ENCODE measurements around the gene NTN1. TPM values are rescaled to one million over a fixed set of nuclear protein-coding genes. Genes with fewer than 3 reads are reported as not detected.
A peak's percentile ranks its signal among the peaks of the same experiment; 100 is the strongest.

Gene NTN1
- total RNA-seq, 2 donors from 2014 or later, result 0.69 to 1.5 TPM

DNA sequence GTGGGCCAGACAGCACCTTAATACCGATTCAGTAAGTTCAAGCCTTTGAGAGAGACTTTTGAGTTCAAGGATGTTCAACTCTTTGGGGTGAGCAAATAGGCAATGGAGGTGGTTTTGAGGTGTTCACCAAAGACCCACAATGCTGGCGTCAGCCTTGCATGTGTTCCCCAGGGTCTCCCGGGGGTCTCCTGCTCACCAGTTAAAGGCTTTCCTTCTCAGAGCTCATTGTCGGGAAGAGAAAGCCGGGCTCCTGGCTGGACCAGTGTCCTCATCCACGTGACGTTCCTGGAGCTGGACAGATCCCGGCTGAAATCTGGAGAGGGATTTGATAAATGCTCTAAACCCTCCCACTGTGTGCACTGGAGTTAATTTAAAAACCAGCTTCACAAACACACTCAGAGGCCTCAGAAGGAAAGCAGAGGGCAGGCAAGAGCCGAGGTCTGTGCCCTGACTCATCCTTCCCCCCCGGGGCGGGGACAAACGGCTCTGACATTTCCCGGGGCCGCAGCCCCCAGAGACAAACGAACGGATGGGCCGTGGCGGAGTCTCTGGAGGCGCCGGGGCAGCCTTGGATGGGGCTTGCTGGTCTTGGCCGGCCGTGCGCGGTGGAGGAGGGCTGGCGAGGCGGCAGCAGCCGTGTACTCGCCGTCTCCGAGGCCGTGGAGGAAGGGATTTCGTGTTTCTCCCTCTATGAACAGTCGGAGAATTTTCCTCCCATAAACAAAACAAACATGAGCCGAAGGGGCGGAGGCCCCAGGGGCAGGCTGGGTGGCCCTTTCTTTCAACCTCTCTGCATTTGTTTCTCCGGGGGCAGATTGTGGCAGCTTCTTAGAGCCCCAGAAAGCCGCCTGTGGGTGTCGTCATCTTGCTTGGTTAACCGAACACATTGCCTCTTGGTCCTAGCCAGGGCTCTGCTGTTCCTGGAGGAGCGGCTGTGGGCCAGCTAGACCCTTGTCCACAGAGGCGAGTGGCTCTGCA, 94.2 kb downstream of the NTN1 start:
- no peaks in the 10 kb centered on the region for H3K36me3 Mint-ChIP-seq (ENCODE audit: insufficient read depth in 2 of 2)

GRCh38 chr17:9116311-9116835, 95.1 kb downstream of the NTN1 start:
- Mint-ChIP-seq H3K9me3 (no peaks in the 10 kb centered on the region), H3K4me1 (ENCODE audit: low read depth) (peaks cover 18% of the 10 kb centered on the region), H3K27me3 (ENCODE audit: low read depth) (peaks cover 19% of the 10 kb centered on the region), H3K36me3 (ENCODE audit: insufficient read depth in 2 of 2) (no peaks in the 10 kb centered on the region), H3K27ac (no peak overlapping the region), H3K4me3 (peak overlapping the region; percentile 35 to 46)
- ATAC-seq (replicated peaks in 1 of 2) (no peak), DNase-seq (no peak)

More for the DNA sequence above, 94.2 kb downstream of the NTN1 start:
- Mint-ChIP-seq H3K27ac (peak overlapping the region; percentile 13), H3K4me1 (ENCODE audit: low read depth) (peaks cover 18% of the 10 kb centered on the region), H3K27me3 (ENCODE audit: low read depth) (peaks cover 16% of the 10 kb centered on the region), H3K9me3 (no peaks in the 10 kb centered on the region), H3K4me3 (peak overlapping the region; percentile 71 to 83)
- ATAC-seq (replicated peaks in 1 of 2) (peak; percentile 95 to 97), DNase-seq (peak; percentile 66 to 79)

DNA sequence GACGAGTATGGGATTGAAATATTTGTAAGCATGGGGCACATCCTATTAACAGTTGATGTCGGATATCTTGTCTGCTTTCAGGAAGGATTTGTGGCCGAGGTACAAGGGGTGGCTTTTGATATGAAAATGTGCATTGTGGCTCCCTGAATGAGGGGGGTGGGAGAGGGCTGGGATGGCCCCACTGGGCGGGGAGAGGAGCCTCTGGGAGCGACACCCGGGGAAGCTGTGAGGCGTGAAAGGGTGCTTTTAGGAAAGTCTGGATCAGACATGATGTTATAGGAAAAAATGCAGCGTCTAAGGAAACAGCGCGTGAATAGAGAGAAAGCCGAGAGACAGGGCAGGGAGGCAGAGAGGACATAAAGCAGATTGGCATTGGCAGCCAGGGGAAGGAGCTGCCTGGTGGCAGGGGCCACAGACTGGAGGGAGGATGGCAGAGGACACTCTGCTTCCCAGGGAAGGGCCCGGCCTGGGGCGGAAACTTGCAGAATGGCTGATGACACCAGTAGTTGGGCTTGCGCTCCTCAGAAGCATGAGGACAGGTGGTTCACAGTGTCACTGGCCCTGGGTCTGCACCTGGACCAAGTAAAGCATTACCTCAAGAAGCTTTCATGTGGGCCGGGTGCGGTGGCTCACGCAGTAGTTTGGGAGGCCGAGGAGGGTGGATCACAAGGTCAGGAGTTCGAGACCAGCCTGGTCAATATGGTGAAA, 95.7 kb downstream of the NTN1 start:
- Mint-ChIP-seq H3K4me3 (no peak overlapping the region), H3K27ac (no peak overlapping the region), H3K4me1 (ENCODE audit: low read depth) (peaks cover 18% of the 10 kb centered on the region), H3K27me3 (ENCODE audit: low read depth) (peaks cover 26% of the 10 kb centered on the region), H3K9me3 (no peaks in the 10 kb centered on the region), H3K36me3 (ENCODE audit: insufficient read depth in 2 of 2) (no peaks in the 10 kb centered on the region)
- ATAC-seq (replicated peaks in 1 of 2), result no peak
- DNase-seq, result no peak

DNA sequence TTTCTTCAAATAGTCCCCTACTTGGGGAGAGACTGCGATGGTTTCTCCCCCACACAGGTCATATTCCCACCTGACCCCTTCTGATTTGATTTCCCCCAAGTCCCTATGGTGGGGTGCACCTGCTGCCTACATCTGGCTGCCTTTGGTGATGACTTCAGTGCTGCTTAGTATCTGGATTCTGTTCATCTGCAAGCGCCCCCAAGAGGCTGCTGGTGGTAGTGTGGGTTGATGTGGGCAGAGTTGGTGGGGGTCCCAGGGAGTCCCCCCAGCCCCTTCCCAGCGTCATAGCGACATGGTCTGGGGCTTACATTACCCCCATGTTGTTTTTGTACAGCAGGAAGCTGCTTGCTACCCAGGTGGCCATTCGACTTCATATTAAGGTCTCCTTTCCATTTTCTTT, 99.2 kb downstream of the NTN1 start:
- Mint-ChIP-seq H3K36me3 (ENCODE audit: insufficient read depth in 2 of 2) (no peaks in the 10 kb centered on the region), H3K4me3 (no peak overlapping the region), H3K4me1 (ENCODE audit: low read depth) (peaks cover 17% of the 10 kb centered on the region), H3K9me3 (no peaks in the 10 kb centered on the region), H3K27me3 (ENCODE audit: low read depth) (peaks cover 20% of the 10 kb centered on the region), H3K27ac (no peak overlapping the region)
- ATAC-seq (replicated peaks in 1 of 2) (no peak), DNase-seq (peak in 1 of 2 donors; percentile 21)

DNA sequence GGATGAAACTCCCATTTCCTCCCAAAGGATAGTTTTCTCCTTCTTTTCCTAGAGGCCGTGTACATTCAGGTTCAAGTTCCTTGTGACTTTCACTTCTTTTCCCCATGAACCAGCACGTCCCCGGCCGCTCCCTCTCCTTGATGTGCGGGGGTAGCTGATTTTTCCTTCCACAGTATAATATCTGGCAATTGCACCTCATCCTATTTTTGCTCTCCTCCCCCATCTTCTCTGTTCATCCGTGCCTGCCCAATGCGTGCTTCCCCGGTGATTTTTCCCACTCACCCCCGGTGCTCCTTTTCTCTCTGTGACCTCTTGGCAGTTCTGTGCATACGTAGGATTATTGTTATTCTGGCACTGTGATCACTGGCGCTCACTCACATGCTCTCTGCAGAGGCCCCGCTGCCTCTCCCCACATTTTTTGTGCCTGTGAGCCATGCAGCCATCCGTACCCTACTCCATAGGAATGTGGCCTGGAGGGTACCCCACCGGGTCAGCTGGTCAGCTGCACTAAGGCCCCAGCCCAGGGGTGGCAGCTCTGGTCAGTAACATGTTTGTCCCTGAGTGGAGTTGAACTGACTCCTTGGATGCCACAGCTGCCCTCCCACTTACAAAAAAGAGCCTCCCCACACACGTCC, 100.0 kb downstream of the NTN1 start:
- ATAC-seq (replicated peaks in 1 of 2), result no peak
- Mint-ChIP-seq H3K36me3 (ENCODE audit: insufficient read depth in 2 of 2) (no peaks in the 10 kb centered on the region), H3K27ac (no peak overlapping the region), H3K9me3 (no peaks in the 10 kb centered on the region), H3K27me3 (ENCODE audit: low read depth) (peaks cover 27% of the 10 kb centered on the region), H3K4me3 (no peak overlapping the region), H3K4me1 (ENCODE audit: low read depth) (peaks cover 10% of the 10 kb centered on the region)
- DNase-seq, result no peak

DNA sequence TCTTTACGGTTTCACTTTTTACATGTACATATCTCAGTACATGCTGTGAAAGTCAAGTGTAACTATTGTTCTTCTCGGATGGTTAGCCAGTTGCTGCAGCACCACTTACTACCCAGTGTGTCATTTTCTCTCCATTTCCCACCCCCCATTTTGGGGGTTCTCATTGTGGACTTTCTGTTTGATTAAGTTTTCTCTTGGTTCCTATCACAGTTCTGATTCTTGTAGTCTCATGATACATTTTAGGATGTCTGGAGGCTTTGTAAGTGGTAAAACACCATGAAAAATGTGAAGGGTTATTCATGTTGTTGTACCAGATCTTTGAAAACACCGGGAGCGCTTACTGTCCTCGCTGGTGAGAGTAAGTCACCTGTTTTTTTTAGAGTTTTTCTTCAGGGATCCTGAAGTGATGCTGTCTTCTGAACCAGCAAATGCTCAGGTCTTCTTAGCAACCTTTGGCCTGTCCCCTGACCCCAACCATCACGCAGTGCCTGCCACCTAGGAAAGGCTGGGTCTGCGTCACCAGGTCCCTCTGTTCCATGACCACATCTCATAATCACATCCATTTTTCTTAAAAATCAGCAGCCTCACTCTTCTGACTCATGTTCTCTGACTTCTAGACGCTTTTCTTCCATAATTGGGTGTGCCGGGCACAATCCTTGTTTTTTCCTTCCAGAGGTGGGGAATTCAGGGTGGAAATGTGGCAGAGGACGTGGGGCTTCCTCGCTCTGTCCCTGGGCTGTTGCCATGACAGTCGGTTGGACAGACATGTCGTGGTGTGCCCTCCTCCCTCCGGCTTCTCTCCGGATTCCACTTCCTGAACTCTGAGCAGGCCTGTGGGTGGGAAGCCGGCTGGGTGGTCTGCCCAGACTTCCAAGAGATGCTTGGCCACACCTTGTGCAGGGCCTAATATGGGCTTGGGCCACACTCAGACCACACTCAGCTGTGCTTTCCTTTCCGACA, 102.6 kb downstream of the NTN1 start:
- Mint-ChIP-seq H3K4me1 (ENCODE audit: low read depth) (peaks cover 4% of the 10 kb centered on the region), H3K4me3 (peak overlapping the region in 1 of 2 donors; percentile 29), H3K36me3 (ENCODE audit: insufficient read depth in 2 of 2) (no peaks in the 10 kb centered on the region), H3K27me3 (ENCODE audit: low read depth) (peaks cover 17% of the 10 kb centered on the region), H3K9me3 (no peaks in the 10 kb centered on the region), H3K27ac (no peak overlapping the region)
- peak; percentile 63 to 89 for ATAC-seq (replicated peaks in 1 of 2)
- peak in 1 of 2 donors; percentile 19 for DNase-seq

GRCh38 chr17:9124554-9124935, 103.2 kb downstream of the NTN1 start:
- ATAC-seq (replicated peaks in 1 of 2), result no peak
- Mint-ChIP-seq H3K27ac (no peak overlapping the region), H3K36me3 (ENCODE audit: insufficient read depth in 2 of 2) (no peaks in the 10 kb centered on the region), H3K4me3 (no peak overlapping the region), H3K4me1 (ENCODE audit: low read depth) (peaks cover 4% of the 10 kb centered on the region), H3K9me3 (no peaks in the 10 kb centered on the region), H3K27me3 (ENCODE audit: low read depth) (peaks cover 17% of the 10 kb centered on the region)
- DNase-seq, result no peak

- Mint-ChIP-seq H3K9me3 (no peaks in the 10 kb centered on the region), H3K4me3 (no peak overlapping the region)
Measured at GRCh38 chr17:9125722-9126121, 104.4 kb downstream of the NTN1 start.

DNA sequence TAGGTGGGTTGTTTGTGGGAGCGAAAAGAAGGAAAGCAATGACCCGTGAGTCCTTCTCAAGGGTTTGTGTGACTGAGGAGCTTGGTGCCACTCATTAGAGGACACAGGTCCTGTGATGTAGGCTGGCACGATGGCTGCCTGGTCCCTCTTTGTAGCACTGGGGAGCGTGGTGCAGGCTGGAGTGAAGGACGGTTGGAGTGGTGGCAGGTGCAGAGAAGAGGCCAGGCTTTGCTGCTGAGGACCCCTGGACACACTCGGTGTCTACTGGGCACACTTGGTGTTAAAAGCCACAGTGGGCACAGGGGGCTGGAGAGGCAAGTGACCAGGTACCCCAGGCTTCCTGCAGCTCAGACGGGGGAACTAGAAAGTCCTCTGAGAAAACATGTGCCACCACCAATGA, 106.0 kb downstream of the NTN1 start:
- Mint-ChIP-seq H3K9me3 (no peaks in the 10 kb centered on the region), H3K27ac (no peak overlapping the region), H3K4me3 (no peak overlapping the region), H3K4me1 (ENCODE audit: low read depth) (peaks cover 4% of the 10 kb centered on the region), H3K27me3 (ENCODE audit: low read depth) (peaks cover 8% of the 10 kb centered on the region), H3K36me3 (ENCODE audit: insufficient read depth in 2 of 2) (no peaks in the 10 kb centered on the region)
- no peak for ATAC-seq (replicated peaks in 1 of 2)
- DNase-seq, result no peak

More at GRCh38 chr17:9125722-9126121, 104.4 kb downstream of the NTN1 start:
- ATAC-seq (replicated peaks in 1 of 2) (no peak), DNase-seq (no peak)
- no peaks in the 10 kb centered on the region for H3K36me3 Mint-ChIP-seq (ENCODE audit: insufficient read depth in 2 of 2)
- H3K27me3 Mint-ChIP-seq (ENCODE audit: low read depth), result peaks cover 17% of the 10 kb centered on the region
- no peak overlapping the region for H3K27ac Mint-ChIP-seq
- peaks cover 4% of the 10 kb centered on the region for H3K4me1 Mint-ChIP-seq (ENCODE audit: low read depth)

DNA sequence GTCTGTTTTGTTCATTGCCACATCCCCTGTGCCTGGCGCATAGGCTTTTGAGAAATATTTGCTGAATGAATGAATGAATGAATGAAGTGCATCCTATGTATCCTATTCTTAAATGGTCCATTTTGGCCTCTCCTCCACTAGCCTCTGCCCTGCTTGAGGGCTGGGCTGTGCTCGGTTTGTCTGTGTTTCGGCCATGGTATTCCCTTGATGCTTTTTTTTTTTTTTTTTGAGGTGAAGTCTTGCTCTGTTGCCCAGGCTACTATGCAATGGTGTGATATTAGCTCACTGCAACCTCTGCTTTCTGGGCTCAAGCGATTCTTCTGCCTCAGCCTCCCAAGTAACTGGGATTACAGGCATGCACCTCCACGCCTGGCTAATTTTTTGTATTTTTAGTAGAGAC, 110.1 kb downstream of the NTN1 start:
- Mint-ChIP-seq H3K4me1 (ENCODE audit: low read depth) (no peaks in the 10 kb centered on the region), H3K27me3 (ENCODE audit: low read depth) (no peaks in the 10 kb centered on the region), H3K36me3 (ENCODE audit: insufficient read depth in 2 of 2) (no peaks in the 10 kb centered on the region), H3K9me3 (no peaks in the 10 kb centered on the region), H3K27ac (no peak overlapping the region), H3K4me3 (no peak overlapping the region)
- ATAC-seq (replicated peaks in 1 of 2) (no peak), DNase-seq (no peak)

GRCh38 chr17:9132291-9132690, 111.0 kb downstream of the NTN1 start:
- no peaks in the 10 kb centered on the region for H3K4me1 Mint-ChIP-seq (ENCODE audit: low read depth)
- no peaks in the 10 kb centered on the region for H3K9me3 Mint-ChIP-seq
- H3K36me3 Mint-ChIP-seq (ENCODE audit: insufficient read depth in 2 of 2), result no peaks in the 10 kb centered on the region
- H3K4me3 Mint-ChIP-seq, result no peak overlapping the region
- H3K27ac Mint-ChIP-seq, result no peak overlapping the region
- no peak for DNase-seq
- no peak for ATAC-seq (replicated peaks in 1 of 2)
- no peaks in the 10 kb centered on the region for H3K27me3 Mint-ChIP-seq (ENCODE audit: low read depth)

- H3K9me3 Mint-ChIP-seq, result no peaks in the 10 kb centered on the region
- H3K36me3 Mint-ChIP-seq (ENCODE audit: insufficient read depth in 2 of 2), result no peaks in the 10 kb centered on the region
- H3K27me3 Mint-ChIP-seq (ENCODE audit: low read depth), result no peaks in the 10 kb centered on the region
- no peaks in the 10 kb centered on the region for H3K4me1 Mint-ChIP-seq (ENCODE audit: low read depth)
- no peak for ATAC-seq (replicated peaks in 1 of 2)
- H3K4me3 Mint-ChIP-seq, result no peak overlapping the region
- H3K27ac Mint-ChIP-seq, result no peak overlapping the region
- DNase-seq, result no peak
Measured at GRCh38 chr17:9132944-9133610, 111.8 kb downstream of the NTN1 start.
